Measurements from ENCODE around the gene AMPD3.

DNA sequence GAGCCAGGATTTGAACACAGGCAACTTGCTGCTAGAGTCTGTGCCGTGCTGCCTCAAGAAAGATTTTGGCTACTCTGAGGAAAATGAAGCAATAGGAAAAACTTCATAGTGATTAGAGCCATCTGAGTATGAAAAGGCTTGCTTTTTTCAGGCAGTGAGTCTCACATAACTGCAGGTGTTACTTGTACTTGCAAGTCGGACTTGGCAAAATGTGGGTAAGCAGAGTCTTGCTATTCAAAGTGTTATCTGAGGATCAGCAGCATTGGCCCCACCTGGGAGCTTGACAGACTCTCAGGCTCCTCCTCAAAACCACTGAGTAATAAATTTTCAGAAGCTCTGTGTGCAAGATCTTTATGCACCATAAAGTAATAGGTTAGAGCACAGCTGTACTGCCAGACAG lies 67.9 kb downstream of the AMPD3 start:
- TF ChIP-seq POLR2AphosphoS5 (IDR thresholded peaks at IDR 0.05; ENCODE audit: low read depth, low read length) (no peak), SPI1 (IDR thresholded peaks at IDR 0.05; ENCODE audit: low read depth, low read length) (no peak), TAF1 (IDR thresholded peaks at IDR 0.05; ENCODE audit: low read depth, low read length) (no peak), POLR2A (IDR thresholded peaks at IDR 0.05; ENCODE audit: low read depth, low read length) (no peak), PAX5 (IDR thresholded peaks at IDR 0.05; ENCODE audit: insufficient read depth, low read length, severe bottlenecking) (no peak)
